C1 segment of cervical spinal cord (tissue), 14 donors: ENCODE measurements around the gene GRP.
A peak's percentile ranks its signal among the peaks of the same experiment; 100 is the strongest.

ENCODE experiments used
- DNase-seq, 14 donors: peaks; one replicate each; lab custom pipeline; 2025; lab: John Stamatoyannopoulos, UW

Gene GRP

GRCh38 chr18:59267503-59268126, 47.7 kb downstream of the GRP start:
- no peak for DNase-seq

DNA sequence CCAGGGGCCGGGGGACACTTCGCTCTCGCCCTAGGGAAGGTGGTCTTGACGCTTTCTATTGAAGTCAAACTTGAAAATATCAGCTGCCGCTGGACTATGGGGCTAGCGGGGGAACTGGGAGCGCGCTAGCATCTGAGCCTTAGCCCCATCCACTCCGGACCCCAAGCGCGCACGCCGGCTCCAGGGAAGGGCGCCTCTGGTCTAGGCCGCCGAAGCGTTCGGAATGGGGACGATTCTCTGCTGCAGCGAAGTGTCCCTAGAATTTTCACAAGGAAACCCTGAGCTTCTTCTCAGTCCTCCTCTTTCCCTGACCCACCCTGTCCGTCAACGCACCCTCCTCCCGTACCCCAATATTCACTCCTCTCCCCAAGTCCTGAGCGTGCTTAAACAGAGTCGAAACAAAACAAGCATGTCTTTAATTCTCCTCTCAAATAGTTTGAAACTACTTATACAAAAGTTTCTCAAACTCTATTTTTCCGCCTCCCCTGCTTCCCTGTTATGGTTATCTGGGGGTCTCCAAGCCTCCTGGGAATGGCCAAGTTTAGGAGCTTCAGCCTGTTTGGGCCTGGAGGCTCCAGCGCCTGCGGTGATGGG, 48.3 kb downstream of the GRP start:
- no peak for DNase-seq

- DNase-seq: peak in 1 of 14 donors; percentile 6
These were observed 49.0 kb downstream of the GRP start for GRCh38 chr18:59268721-59269562.

GRCh38 chr18:59269563-59270119, 49.7 kb downstream of the GRP start:
- DNase-seq: no peak

GRCh38 chr18:59270689-59271257, 50.8 kb downstream of the GRP start:
- DNase-seq: no peak

DNA sequence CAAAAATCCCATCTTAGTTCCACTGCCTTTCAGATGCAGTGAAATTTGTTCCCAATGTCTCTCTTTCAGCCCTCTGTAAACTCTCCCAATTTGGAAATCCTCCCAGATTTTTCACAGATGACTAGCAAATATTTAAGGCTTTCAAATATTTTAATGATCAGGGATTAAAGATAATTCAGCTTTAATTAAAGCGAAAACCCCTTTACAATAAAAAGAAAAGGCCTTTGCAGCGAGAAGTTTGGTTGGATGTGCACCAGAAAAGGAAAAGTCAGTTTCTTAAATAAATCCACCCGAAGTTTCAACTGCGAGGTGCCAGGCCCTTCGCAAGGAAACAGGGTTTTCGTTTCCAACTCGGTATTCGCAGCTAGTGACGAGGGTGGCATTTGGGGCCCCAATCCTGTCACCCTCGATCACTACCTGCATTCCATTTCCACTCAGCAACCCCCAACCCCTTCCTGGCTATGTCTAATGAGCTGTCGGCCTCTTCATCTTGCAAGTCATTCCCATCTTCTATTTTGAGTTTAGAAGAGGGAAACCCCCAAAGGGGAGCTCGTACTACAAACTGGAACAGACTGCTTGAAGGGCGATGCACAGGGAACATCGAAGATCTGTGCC, 51.8 kb downstream of the GRP start:
- DNase-seq: no peak

GRCh38 chr18:59272221-59272888, 52.4 kb downstream of the GRP start:
- DNase-seq: no peak

DNA sequence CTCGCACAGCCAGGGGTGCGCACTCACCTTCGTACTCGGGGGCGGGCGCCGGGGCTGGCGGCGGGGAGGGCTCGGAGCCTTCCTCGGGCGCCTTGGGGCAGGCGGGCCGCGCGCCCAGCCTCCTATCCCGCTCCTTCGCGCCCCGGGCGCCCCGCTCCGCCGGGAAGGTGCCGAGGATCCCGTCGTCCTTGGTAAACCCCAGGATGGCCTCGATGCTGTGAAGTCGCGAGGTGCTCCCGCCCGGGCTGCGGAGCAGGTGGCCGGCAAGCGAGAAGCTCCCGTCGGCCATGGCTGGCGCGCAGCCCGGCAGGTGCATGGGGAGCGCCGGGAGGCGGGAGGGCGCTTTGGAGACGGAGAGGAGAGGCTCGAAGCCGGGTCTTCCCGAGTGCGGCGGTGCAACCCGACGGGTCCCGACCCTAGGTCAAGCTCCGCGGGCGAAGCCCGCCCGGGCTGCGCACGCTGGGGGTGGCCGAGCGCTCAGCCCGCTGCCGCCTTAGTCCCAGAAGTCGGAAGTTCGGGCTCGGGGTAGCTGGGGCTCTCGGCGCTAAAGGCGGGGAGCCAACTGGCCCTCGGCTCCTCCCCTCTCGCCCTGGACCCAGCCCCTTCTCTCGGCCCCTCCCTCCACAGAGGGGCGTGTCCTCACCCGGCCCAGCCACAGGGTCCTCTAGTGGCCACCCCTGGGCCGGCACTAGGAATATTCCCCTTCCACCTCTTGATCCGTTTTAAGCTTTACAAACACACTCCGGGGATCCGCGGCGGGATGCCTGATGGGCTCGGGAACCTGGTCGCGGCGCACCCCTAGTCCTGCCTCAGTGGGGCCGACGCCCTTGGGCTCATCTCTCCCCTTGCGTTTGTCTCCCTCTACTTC, 53.2 kb downstream of the GRP start, which contains the start of gene RAX:
Gene RAX, minus strand, starts transcription at position 564 of the 868 bp plus-strand sequence. Its CDS starts 248 bp downstream, at position 316.
- no peak for DNase-seq

GRCh38 chr18:59273759-59274532, 54.0 kb downstream of the GRP start:
- no peak for DNase-seq

GRCh38 chr18:59274533-59274928, 54.6 kb downstream of the GRP start:
- no peak for DNase-seq

DNA sequence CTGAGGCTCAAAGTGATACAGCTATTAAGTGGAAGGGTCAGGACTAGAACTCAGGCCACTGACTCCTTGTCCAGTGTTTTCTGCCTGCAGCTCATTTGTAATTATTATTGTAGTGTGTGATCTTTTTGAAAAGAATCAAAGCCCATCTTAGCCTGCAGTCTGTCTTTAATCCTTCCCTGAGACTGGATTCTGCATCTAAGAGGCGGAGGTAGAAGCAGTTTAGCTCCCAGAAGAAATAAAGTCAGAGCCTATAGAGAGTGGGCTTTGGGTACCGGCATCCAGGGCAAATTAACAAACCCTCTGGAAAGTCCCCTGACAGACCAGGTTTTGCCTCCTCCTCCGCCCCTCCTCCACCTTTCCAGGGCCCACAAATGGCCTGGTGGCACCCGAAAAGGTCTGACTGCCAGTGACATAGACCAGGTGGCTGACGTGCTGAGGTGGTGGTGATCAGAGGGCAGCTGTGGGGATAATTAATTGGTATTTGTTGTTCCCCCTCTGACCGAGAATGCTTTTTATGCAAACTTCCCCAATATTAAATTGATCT, 55.5 kb downstream of the GRP start:
- no peak for DNase-seq

GRCh38 chr18:59276047-59276446, 56.1 kb downstream of the GRP start:
- no peak for DNase-seq

DNA sequence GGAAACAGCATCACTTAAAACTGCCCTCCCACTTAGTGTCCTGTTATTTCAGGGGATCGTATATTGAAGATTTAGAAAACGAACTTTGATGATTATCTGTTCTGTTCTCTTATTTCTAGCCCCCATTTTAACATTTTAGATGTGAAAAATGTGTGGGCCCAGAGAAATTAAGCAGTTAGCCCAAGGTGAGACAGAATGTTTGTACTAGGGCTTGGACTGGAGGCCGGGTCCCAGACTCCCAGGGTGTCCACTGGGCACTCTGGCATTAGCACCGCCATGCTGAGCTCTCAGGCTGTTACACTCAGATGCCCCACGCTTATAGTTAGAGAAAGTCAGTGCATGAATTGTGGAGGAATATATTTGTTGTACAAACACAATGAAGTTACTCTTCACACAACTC, 58.8 kb downstream of the GRP start:
- no peak for DNase-seq

DNA sequence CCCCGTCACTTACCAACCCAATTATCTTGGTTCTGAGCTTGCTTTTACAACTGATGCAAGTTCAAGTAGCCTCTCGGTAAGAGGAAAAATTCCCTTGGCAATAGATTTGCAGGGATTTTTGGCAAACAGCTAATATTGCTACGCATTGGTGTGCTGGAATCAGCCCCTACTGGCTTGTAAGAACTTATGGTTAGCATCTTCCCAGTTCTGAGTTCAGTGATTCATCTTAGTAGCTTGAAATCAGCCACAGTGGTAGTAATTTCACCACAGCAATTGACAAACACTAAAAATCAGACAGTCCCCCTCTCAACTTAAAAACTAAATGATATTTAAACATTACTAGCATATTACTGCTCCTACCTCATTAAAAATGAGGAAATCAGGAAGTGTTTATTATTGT, 59.2 kb downstream of the GRP start:
- DNase-seq: no peak

DNA sequence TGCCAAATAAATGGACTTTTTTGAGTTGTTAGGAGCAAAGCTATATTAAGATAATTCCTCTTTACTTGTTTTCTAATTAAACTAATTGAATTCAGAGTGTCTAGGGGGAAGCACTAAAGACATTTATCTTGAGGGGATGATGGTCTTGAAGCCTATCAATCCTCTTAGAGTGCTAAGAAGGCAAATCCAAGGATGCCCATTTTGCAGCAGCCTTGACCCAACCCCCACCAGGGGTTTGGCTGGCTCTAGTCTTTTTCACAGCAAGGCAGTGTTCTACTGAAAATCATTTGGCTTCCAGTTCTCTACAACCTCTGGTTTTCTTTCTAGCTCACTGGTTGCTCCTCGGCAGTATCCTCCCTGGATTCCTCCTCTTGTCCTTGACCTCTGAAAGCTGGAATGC, 59.8 kb downstream of the GRP start:
- no peak for DNase-seq
